Measurements from ENCODE around the gene PIGU.
A peak's percentile ranks its signal among the peaks of the same experiment; 100 is the strongest.

Gene PIGU

GRCh38 chr20:34582911-34583310 is 94.0 kb downstream of the PIGU start:
- no peak overlapping the region for H3K4me3 ChIP-seq (ENCODE audit: low read depth, low read length)
- DNase-seq (ENCODE audit: low read depth) = no peak

GRCh38 chr20:34582221-34582620 is 94.7 kb downstream of the PIGU start:
- H3K4me3 ChIP-seq (ENCODE audit: low read depth, low read length) = no peak overlapping the region
- DNase-seq (ENCODE audit: low read depth) = no peak

- no peak overlapping the region for H3K4me3 ChIP-seq (ENCODE audit: low read depth, low read length)
- DNase-seq (ENCODE audit: low read depth) = peak; percentile 45
Measured at GRCh38 chr20:34581341-34582184, 95.3 kb downstream of the PIGU start.

GRCh38 chr20:34579979-34580940 is 96.6 kb downstream of the PIGU start:
- no peak for DNase-seq (ENCODE audit: low read depth)
- no peak overlapping the region for H3K4me3 ChIP-seq (ENCODE audit: low read depth, low read length)

- DNase-seq (ENCODE audit: low read depth) = peak; percentile 39
- H3K4me3 ChIP-seq (ENCODE audit: low read depth, low read length) = no peak overlapping the region
Measured at GRCh38 chr20:34579191-34579978, 97.5 kb downstream of the PIGU start.

- no peak for DNase-seq (ENCODE audit: low read depth)
- H3K4me3 ChIP-seq (ENCODE audit: low read depth, low read length) = no peak overlapping the region
Measured at GRCh38 chr20:34578521-34578920, 98.4 kb downstream of the PIGU start.

GRCh38 chr20:34578025-34578424 is 98.9 kb downstream of the PIGU start:
- peak; percentile 38 for DNase-seq (ENCODE audit: low read depth)
- H3K4me3 ChIP-seq (ENCODE audit: low read depth, low read length) = no peak overlapping the region

- DNase-seq (ENCODE audit: low read depth) = no peak
- H3K4me3 ChIP-seq (ENCODE audit: low read depth, low read length) = no peak overlapping the region
Measured at GRCh38 chr20:34577061-34577460, 99.8 kb downstream of the PIGU start.

- no peak overlapping the region for H3K4me3 ChIP-seq (ENCODE audit: low read depth, low read length)
- no peak for DNase-seq (ENCODE audit: low read depth)
Measured at GRCh38 chr20:34575756-34576155, 101.1 kb downstream of the PIGU start.

GRCh38 chr20:34575271-34575670 is 101.6 kb downstream of the PIGU start:
- H3K4me3 ChIP-seq (ENCODE audit: low read depth, low read length) = no peak overlapping the region
- DNase-seq (ENCODE audit: low read depth) = no peak

- DNase-seq (ENCODE audit: low read depth) = no peak
- H3K4me3 ChIP-seq (ENCODE audit: low read depth, low read length) = no peak overlapping the region
Measured at GRCh38 chr20:34574861-34575260, 102.0 kb downstream of the PIGU start.

- no peak for DNase-seq (ENCODE audit: low read depth)
- no peak overlapping the region for H3K4me3 ChIP-seq (ENCODE audit: low read depth, low read length)
Measured at GRCh38 chr20:34574426-34574825, 102.5 kb downstream of the PIGU start.

GRCh38 chr20:34573541-34574300 is 103.2 kb downstream of the PIGU start:
- no peak overlapping the region for H3K4me3 ChIP-seq (ENCODE audit: low read depth, low read length)
- DNase-seq (ENCODE audit: low read depth) = no peak

- H3K4me3 ChIP-seq (ENCODE audit: low read depth, low read length) = no peak overlapping the region
- DNase-seq (ENCODE audit: low read depth) = no peak
Measured at GRCh38 chr20:34571753-34572152, 105.1 kb downstream of the PIGU start.

- no peak for DNase-seq (ENCODE audit: low read depth)
Measured at GRCh38 chr20:34570859-34571306, 106.0 kb downstream of the PIGU start.

GRCh38 chr20:34569598-34569997 is 107.3 kb downstream of the PIGU start:
- no peak overlapping the region for H3K4me3 ChIP-seq (ENCODE audit: low read depth, low read length)
- no peak for DNase-seq (ENCODE audit: low read depth)

More at GRCh38 chr20:34570859-34571306, 106.0 kb downstream of the PIGU start:
- H3K4me3 ChIP-seq (ENCODE audit: low read depth, low read length) = no peak overlapping the region

- H3K4me3 ChIP-seq (ENCODE audit: low read depth, low read length) = no peak overlapping the region
- no peak for DNase-seq (ENCODE audit: low read depth)
Measured at GRCh38 chr20:34567892-34568865, 108.7 kb downstream of the PIGU start.

Measured in skeletal muscle cell (primary cell).